AG09309 (cell line): Measurements from ENCODE around the gene SNX10.
A peak's percentile ranks its signal among the peaks of the same experiment; 100 is the strongest.

ENCODE experiments used
- DNase-seq: peaks from one replicate; pipeline ENCODE4 v3.0.0-alpha.2; 2010; ENCODE audit warnings: low read depth
- H3K4me3 ChIP-seq: 2 replicates; pipeline ENCODE4 v1.5.1; 2011; ENCODE audit warnings: mild to moderate bottlenecking, low read depth, low read length, moderate library complexity; ENCODE audit not compliant: control insufficient read depth
- CTCF ChIP-seq: IDR thresholded peaks from 2 replicates; pipeline ENCODE4 v1.5.1; 2011; ENCODE audit warnings: mild to moderate bottlenecking, low read depth, low read length, inconsistent platforms; ENCODE audit not compliant: insufficient read depth, control insufficient read depth; ENCODE audit errors: missing control alignments

Gene SNX10

GRCh38 chr7:26397332-26397731, 105.7 kb downstream of the SNX10 start:
- no peak overlapping the region for H3K4me3 ChIP-seq
- no peak for DNase-seq
- no peak for TF ChIP-seq CTCF

GRCh38 chr7:26397796-26398426, 106.2 kb downstream of the SNX10 start:
- no peak for DNase-seq
- no peak for TF ChIP-seq CTCF
- H3K4me3 ChIP-seq = peak overlapping the region; percentile 60

GRCh38 chr7:26398427-26398755, 106.7 kb downstream of the SNX10 start:
- TF ChIP-seq CTCF = no peak
- no peak for DNase-seq
- H3K4me3 ChIP-seq = peak overlapping the region; percentile 60

GRCh38 chr7:26398756-26399509, 107.3 kb downstream of the SNX10 start:
- peak overlapping the region; percentile 60 for H3K4me3 ChIP-seq
- DNase-seq = no peak
- TF ChIP-seq CTCF = peak; percentile 7

- DNase-seq = no peak
- TF ChIP-seq CTCF = no peak
- H3K4me3 ChIP-seq = no peak overlapping the region
Observed at GRCh38 chr7:26399736-26400135, 108.1 kb downstream of the SNX10 start.

GRCh38 chr7:26403640-26404039, 112.0 kb downstream of the SNX10 start:
- no peak for TF ChIP-seq CTCF
- no peak for DNase-seq
- H3K4me3 ChIP-seq = no peak overlapping the region
